RWPE2 (cell line): ENCODE measurements around the gene LRIT2.

Experiments
- ATAC-seq: fragments of 200-7000 bp; cut with Tn5 transposase; 3 replicates; pipeline ENCODE4 v1.9.1; 2021; ENCODE audit warnings: low read depth
- DNase-seq: peaks from one replicate; pipeline ENCODE4 v3.0.0-alpha.2; 2020; ENCODE audit warnings: low spot score
- H3K27ac ChIP-seq: fragments of 450-650 bp; 2 replicates; pipeline ENCODE4 v1.5.1; 2017; ENCODE audit warnings: mild to moderate bottlenecking; ENCODE audit not compliant: poor library complexity, severe bottlenecking
- H3K27me3 ChIP-seq: fragments of 250-450 bp; sonication (Bioruptor Pico); 2 replicates; pipeline ENCODE4 v1.5.1; 2021; ENCODE audit warnings: mild to moderate bottlenecking, moderate library complexity; ENCODE audit not compliant: insufficient read depth, poor library complexity, severe bottlenecking
- H3K36me3 ChIP-seq: fragments of 250-450 bp; sonication (Bioruptor Pico); 2 replicates; pipeline ENCODE4 v1.5.1; 2020; ENCODE audit warnings: low read depth, mild to moderate bottlenecking, moderate library complexity
- H3K4me1 ChIP-seq: fragments of 250-450 bp; sonication (Bioruptor Pico); 2 replicates; pipeline ENCODE4 v1.5.1; 2021; ENCODE audit warnings: mild to moderate bottlenecking, moderate library complexity; ENCODE audit not compliant: insufficient read depth, poor library complexity, severe bottlenecking
- H3K4me3 ChIP-seq: fragments of 250-450 bp; sonication (Bioruptor Pico); 2 replicates; pipeline ENCODE4 v1.5.1; 2021; ENCODE audit warnings: mild to moderate bottlenecking, moderate library complexity; ENCODE audit not compliant: severe bottlenecking
- H3K9me3 ChIP-seq: fragments of 250-450 bp; sonication (Bioruptor Pico); 2 replicates; pipeline ENCODE4 v1.5.1; 2021; ENCODE audit warnings: mild to moderate bottlenecking, moderate library complexity; ENCODE audit not compliant: severe bottlenecking
- TF ChIP-seq, protein P1 (sequence below): fragments of 450-650 bp; IDR thresholded peaks from one replicate; pipeline ENCODE4 v1.5.1; 2017; ENCODE audit warnings: mild to moderate bottlenecking, moderate library complexity; ENCODE audit not compliant: poor library complexity, severe bottlenecking

LRIT2 gene

DNA sequence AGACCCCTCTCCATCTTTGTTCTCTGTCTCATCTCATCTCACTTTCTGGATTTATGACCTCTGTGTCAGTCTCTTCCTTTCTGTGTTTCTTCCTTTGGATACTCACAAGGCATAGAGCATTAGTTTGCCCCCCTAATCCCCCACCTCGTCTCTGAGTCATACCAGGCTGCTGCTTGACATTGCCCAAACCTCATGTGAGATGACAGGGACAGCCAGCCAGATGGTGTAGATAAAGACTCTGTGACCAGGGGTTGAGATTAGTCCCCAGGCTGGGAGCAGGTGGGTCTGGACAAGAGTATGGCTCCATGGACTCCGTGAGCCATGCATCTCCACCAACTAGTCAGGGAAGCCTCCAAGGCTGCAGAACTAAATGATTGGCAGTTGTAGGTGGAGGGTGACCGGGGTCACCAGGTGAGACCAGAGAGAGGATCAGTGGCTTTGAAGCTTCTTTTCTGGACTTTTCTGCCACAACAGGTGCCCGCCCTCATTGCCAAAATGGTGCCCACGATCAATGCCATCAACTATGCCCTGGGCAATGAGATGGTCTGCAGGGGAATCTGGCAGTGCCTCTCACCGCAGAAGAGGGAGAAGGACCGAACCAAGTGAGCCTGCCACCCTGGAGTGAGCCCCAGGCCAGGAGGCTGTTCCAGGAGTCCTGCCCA, 32.8 kb upstream of the LRIT2 start:
- H3K27ac ChIP-seq = no peak overlapping the region
- no peak for DNase-seq
- ATAC-seq = no peak
- H3K4me1 ChIP-seq = no peaks in the 10 kb centered on the region
- H3K36me3 ChIP-seq = no peaks in the 10 kb centered on the region
- no peak overlapping the region for H3K4me3 ChIP-seq
- no peaks in the 10 kb centered on the region for H3K9me3 ChIP-seq
- TF ChIP-seq, protein P1, sequence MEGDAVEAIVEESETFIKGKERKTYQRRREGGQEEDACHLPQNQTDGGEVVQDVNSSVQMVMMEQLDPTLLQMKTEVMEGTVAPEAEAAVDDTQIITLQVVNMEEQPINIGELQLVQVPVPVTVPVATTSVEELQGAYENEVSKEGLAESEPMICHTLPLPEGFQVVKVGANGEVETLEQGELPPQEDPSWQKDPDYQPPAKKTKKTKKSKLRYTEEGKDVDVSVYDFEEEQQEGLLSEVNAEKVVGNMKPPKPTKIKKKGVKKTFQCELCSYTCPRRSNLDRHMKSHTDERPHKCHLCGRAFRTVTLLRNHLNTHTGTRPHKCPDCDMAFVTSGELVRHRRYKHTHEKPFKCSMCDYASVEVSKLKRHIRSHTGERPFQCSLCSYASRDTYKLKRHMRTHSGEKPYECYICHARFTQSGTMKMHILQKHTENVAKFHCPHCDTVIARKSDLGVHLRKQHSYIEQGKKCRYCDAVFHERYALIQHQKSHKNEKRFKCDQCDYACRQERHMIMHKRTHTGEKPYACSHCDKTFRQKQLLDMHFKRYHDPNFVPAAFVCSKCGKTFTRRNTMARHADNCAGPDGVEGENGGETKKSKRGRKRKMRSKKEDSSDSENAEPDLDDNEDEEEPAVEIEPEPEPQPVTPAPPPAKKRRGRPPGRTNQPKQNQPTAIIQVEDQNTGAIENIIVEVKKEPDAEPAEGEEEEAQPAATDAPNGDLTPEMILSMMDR = no peak
- no peaks in the 10 kb centered on the region for H3K27me3 ChIP-seq

DNA sequence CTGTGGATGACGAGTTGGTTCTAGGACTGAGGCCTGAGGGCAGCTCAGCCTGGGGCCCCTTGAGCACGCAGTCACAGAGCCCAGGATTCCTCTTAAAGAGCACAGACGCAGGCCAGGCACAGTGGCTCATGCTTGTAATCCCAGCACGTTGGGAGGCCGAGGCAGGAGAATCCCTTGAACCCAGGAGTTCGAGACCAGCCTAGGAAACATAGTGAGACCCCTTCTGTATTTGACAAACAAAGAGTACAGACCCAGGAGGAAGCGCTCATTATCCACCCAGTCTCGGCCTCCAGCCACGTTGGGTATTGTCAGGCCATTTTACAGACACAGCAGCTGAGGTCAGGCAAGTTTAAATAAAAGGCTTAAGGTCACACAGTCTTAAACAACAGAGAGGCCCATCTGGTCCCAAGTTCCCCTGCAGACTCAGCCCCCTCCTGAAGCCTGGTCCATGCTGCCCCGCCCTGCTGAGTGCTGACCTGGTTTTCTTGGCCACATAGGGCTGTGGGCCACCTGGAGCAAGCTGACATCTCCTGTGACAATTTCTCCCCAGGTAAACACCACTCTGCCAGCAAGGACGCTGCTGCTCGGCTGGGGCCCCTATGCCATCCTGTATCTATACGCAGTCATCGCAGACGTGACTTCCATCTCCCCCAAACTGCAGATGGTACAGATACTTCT, 32.1 kb upstream of the LRIT2 start:
- no peaks in the 10 kb centered on the region for H3K36me3 ChIP-seq
- H3K27me3 ChIP-seq = no peaks in the 10 kb centered on the region
- H3K27ac ChIP-seq = no peak overlapping the region
- TF ChIP-seq, protein P1 = no peak
- DNase-seq (no peak), ATAC-seq (no peak)
- H3K9me3 ChIP-seq = no peaks in the 10 kb centered on the region
- H3K4me3 ChIP-seq = no peak overlapping the region
- H3K4me1 ChIP-seq = no peaks in the 10 kb centered on the region

DNA sequence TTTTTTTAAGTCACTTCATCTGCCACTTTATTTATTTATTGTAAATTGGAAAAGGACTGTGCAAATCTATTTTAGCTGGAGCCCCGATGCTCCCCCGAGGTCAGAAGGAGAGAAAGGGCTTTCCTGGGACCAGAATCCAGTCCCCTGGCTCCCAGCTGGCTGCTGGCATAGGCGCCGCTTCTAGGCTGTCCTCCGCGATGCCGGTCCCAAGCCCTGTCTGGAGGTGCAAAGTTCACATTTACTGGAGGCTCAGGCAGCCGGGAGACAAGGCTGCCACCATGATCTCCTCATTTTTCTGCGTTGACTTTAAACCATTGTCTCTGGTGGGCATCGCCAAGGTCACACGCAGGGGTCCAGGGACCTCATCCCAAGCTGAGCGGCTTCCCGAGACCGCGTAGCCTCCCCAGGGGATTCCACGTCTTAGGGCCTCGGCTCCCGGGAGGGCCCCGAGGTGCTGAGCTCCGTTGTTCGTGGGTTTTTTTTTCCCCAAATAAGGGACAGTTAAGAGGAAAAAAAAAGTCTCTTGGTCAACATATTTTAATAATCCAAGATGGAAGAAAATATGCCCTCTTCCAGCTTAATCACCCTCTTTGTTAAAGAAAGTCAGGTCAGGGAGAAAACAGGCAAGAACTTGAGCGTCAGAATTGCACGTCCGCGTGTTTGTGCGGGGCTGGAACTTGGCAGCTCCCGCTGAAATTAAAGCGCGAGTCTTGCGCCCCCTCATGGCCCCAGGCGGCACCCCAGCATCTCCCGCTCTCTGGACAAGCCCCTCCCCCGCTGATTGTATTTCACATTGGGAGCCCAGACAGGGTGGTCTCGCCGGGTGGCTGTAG, 31.4 kb upstream of the LRIT2 start:
- H3K4me3 ChIP-seq = no peak overlapping the region
- H3K27ac ChIP-seq = no peak overlapping the region
- no peaks in the 10 kb centered on the region for H3K4me1 ChIP-seq
- H3K9me3 ChIP-seq = no peaks in the 10 kb centered on the region
- no peaks in the 10 kb centered on the region for H3K36me3 ChIP-seq
- no peak for DNase-seq
- peak; percentile 21; the same call in 1 of the 3 replicates for ATAC-seq
- H3K27me3 ChIP-seq = no peaks in the 10 kb centered on the region
- TF ChIP-seq, protein P1 = peak; percentile 22

DNA sequence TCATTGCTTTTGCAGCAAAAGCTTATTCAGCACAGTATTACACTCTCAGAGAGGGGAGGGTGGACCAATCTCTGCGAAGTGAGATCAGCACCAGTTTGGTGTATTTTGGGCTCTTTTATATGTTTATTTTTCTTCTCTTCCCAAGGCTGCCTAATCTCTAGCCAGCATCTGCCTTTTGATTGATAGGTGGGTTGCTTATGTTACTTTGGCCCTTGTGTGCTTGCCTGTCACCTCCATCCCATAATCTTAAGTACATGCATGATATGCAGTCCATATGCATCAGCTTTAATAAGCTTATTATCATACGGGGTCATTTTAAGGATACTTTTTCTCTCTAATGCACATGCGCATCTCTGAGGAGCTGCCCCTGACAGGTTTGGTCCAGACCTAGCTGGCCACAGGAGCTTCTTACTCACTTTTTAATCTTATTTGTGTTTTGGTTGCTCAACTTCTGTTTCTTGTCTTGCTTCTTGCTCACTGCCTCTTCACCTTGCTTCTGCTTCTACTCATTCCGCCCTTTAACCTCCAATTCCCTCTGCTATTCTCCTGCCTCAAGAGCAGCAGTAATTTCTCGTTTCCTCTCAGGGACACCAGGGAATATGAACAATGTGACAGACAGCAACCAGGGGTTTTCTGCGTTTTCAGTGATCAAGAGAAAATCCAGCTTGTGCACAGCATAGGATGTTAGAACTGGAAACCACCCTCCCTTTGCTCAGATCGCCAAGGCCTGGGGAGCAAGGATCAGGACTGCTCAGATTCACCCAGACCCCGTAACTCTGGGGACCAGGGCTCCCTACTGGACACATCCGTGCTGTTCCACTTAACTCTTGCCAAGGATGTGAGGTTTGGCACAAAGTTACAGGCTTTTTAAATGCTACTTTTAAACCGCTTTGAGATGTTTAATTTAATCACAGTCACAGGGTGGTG, 29.5 kb upstream of the LRIT2 start:
- ATAC-seq (no peak), DNase-seq (no peak)
- TF ChIP-seq, protein P1 = no peak
- H3K27ac ChIP-seq = no peak overlapping the region
- H3K27me3 ChIP-seq = no peaks in the 10 kb centered on the region
- no peak overlapping the region for H3K4me3 ChIP-seq
- no peaks in the 10 kb centered on the region for H3K9me3 ChIP-seq
- H3K4me1 ChIP-seq = no peaks in the 10 kb centered on the region
- no peaks in the 10 kb centered on the region for H3K36me3 ChIP-seq
